HEK293 (cell line): ENCODE measurements around the gene RAB11FIP3.
A peak's percentile ranks its signal among the peaks of the same experiment; 100 is the strongest.

Experiments used
- CTCF ChIA-PET: fragments of 350-600 bp; formaldehyde crosslinking; extraction: SDS; loops from one replicate; lab custom pipeline; 2021; ENCODE audit warnings: antibody characterized with exemption; lab: Yijun Ruan, JAX
- POLR2A ChIA-PET: fragments of 300-600 bp; formaldehyde crosslinking; extraction: SDS; loops from one replicate; lab custom pipeline; 2020; ENCODE audit warnings: antibody characterized with exemption, inconsistent platforms; lab: Yijun Ruan, JAX
- H3K27ac ChIP-seq: fragments of 200-500 bp; sonication (Bioruptor generic); 2 replicates; pipeline ENCODE4 v1.5.1; 2014; ENCODE audit warnings: low read depth, low read length, control low read depth, inconsistent platforms; ENCODE audit errors: extremely low read depth
- H3K36me3 ChIP-seq, 2 experiments: fragments of 200-500 bp in 1 of 2; sonication (Bioruptor generic) in 1 of 2; 1 replicate in 1 of 2; 2 replicates in 1 of 2; pipeline ENCODE4 v1.5.1; 2014 to 2017; ENCODE audit warnings: inconsistent platforms in 2 of 2, low read length in 2 of 2; ENCODE audit not compliant: control insufficient read depth in 2 of 2, insufficient read depth in 1 of 2
- H3K4me1 ChIP-seq: fragments of 200-500 bp; sonication (Bioruptor generic); 2 replicates; pipeline ENCODE4 v1.5.1; 2014; ENCODE audit warnings: mild to moderate bottlenecking, low read length, inconsistent platforms; ENCODE audit not compliant: control insufficient read depth, insufficient read depth
- H3K4me3 ChIP-seq: 2 replicates; pipeline ENCODE4 v1.5.1; 2011; ENCODE audit warnings: low read depth, mild to moderate bottlenecking, control low read depth, low read length, moderate library complexity
- H3K9me3 ChIP-seq: fragments of 200-500 bp; sonication (Bioruptor generic); 2 replicates; pipeline ENCODE4 v1.5.1; 2014; ENCODE audit warnings: low read depth, low read length, inconsistent platforms; ENCODE audit not compliant: control insufficient read depth, insufficient read depth
- HIC1 ChIP-seq: fragments of 450-650 bp; formaldehyde crosslinking; IDR thresholded peaks from 2 replicates; pipeline ENCODE4 v1.5.1; 2016; ENCODE audit warnings: missing biosample characterization, missing genetic modification characterization
- HOXA7 ChIP-seq: sonication (generic); formaldehyde crosslinking; IDR thresholded peaks from 2 replicates; pipeline ENCODE4 v1.8.1; 2022; ENCODE audit warnings: missing genetic modification reagents, borderline replicate concordance
- IKZF3 ChIP-seq: fragments of 450-650 bp; IDR thresholded peaks from 2 replicates; pipeline ENCODE4 v1.5.0; 2018; ENCODE audit warnings: missing biosample characterization, mild to moderate bottlenecking, missing genetic modification characterization, moderate library complexity
- PRDM2 ChIP-seq: fragments of 450-650 bp; formaldehyde crosslinking; IDR thresholded peaks from 2 replicates; pipeline ENCODE4 v1.5.1; 2016; ENCODE audit warnings: missing biosample characterization, missing genetic modification characterization, borderline replicate concordance
- RBAK ChIP-seq: fragments of 450-650 bp; formaldehyde crosslinking; IDR thresholded peaks from 2 replicates; pipeline ENCODE4 v1.5.1; 2016; ENCODE audit warnings: missing biosample characterization, missing genetic modification characterization
- YY2 ChIP-seq: fragments of 450-650 bp; formaldehyde crosslinking; IDR thresholded peaks from 2 replicates; pipeline ENCODE4 v1.5.1; 2016; ENCODE audit warnings: missing biosample characterization, missing genetic modification characterization
- ZBTB44 ChIP-seq: fragments of 450-650 bp; IDR thresholded peaks from 2 replicates; pipeline ENCODE4 v1.5.1; 2018; ENCODE audit warnings: missing biosample characterization, mild to moderate bottlenecking, missing genetic modification characterization
- ZFHX2 ChIP-seq: fragments of 450-650 bp; formaldehyde crosslinking; conservative IDR thresholded peaks from 2 replicates; pipeline ENCODE4 v1.5.1; 2016; ENCODE audit warnings: missing biosample characterization, missing genetic modification characterization
- ZNF16 ChIP-seq: fragments of 450-650 bp; formaldehyde crosslinking; IDR thresholded peaks from 2 replicates; pipeline ENCODE4 v1.5.1; 2016; ENCODE audit warnings: low read depth, missing biosample characterization, missing genetic modification characterization
- ZNF223 ChIP-seq: fragments of 450-650 bp; formaldehyde crosslinking; IDR thresholded peaks from 2 replicates; pipeline ENCODE4 v1.5.1; 2016; ENCODE audit warnings: missing biosample characterization, missing genetic modification characterization
- ZNF23 ChIP-seq: fragments of 450-650 bp; formaldehyde crosslinking; IDR thresholded peaks from 2 replicates; pipeline ENCODE4 v1.5.1; 2016; ENCODE audit warnings: missing biosample characterization, missing genetic modification characterization, borderline replicate concordance
- ZNF362 ChIP-seq: fragments of 450-650 bp; formaldehyde crosslinking; IDR thresholded peaks from 2 replicates; pipeline ENCODE4 v1.5.1; 2016; ENCODE audit warnings: missing biosample characterization, missing genetic modification characterization
- ZNF394 ChIP-seq: fragments of 450-650 bp; formaldehyde crosslinking; IDR thresholded peaks from 2 replicates; pipeline ENCODE4 v1.5.1; 2016; ENCODE audit warnings: missing biosample characterization, missing genetic modification characterization, mild to moderate bottlenecking, moderate library complexity, borderline replicate concordance
- ZNF426 ChIP-seq: fragments of 450-650 bp; formaldehyde crosslinking; IDR thresholded peaks from 2 replicates; pipeline ENCODE4 v1.5.1; 2017; ENCODE audit warnings: missing biosample characterization, missing genetic modification characterization, mild to moderate bottlenecking, inconsistent platforms, moderate library complexity
- ZNF514 ChIP-seq: fragments of 450-650 bp; formaldehyde crosslinking; IDR thresholded peaks from 2 replicates; pipeline ENCODE4 v1.5.1; 2016; ENCODE audit warnings: missing biosample characterization, missing genetic modification characterization
- ZNF544 ChIP-seq: fragments of 450-650 bp; formaldehyde crosslinking; IDR thresholded peaks from 2 replicates; pipeline ENCODE4 v1.5.0; 2017; ENCODE audit warnings: missing biosample characterization, missing genetic modification characterization
- ZNF654 ChIP-seq: fragments of 450-650 bp; formaldehyde crosslinking; IDR thresholded peaks from 2 replicates; pipeline ENCODE4 v1.5.1; 2016; ENCODE audit warnings: low read depth, missing biosample characterization, missing genetic modification characterization
- ZNF701 ChIP-seq: fragments of 450-650 bp; formaldehyde crosslinking; IDR thresholded peaks from 2 replicates; pipeline ENCODE4 v1.5.1; 2016; ENCODE audit warnings: missing biosample characterization, missing genetic modification characterization
- ZNF76 ChIP-seq: fragments of 450-650 bp; formaldehyde crosslinking; IDR thresholded peaks from 2 replicates; pipeline ENCODE4; 2016; ENCODE audit warnings: low read depth, missing biosample characterization, missing genetic modification characterization, borderline replicate concordance
- ZNF768 ChIP-seq: fragments of 450-650 bp; formaldehyde crosslinking; IDR thresholded peaks from 2 replicates; pipeline ENCODE4 v1.5.1; 2018; ENCODE audit warnings: missing biosample characterization, mild to moderate bottlenecking, missing genetic modification characterization
- ZXDB ChIP-seq: fragments of 450-650 bp; formaldehyde crosslinking; IDR thresholded peaks from 2 replicates; pipeline ENCODE4 v1.5.1; 2016; ENCODE audit warnings: missing biosample characterization, missing genetic modification characterization

The RAB11FIP3 gene

GRCh38 chr16:383326-384051 lies 42.0 kb upstream of the RAB11FIP3 start:
- ChIA-PET CTCF (interaction anchor here (0.8 to 1.0 kb wide), 2 partner anchors 12 to 277 kb away, joined by 3 to 4 read pairs; no protein-coding TSS in a partner anchor), POLR2A (interaction anchor here (0.7 to 2.9 kb wide), 2 partner anchors 13 to 66 kb away, joined by 3 to 10 read pairs; partner anchors contain the start of gene MRPL28)
- Histone ChIP-seq H3K27ac (no peak overlapping the region), H3K4me3 (no peak overlapping the region), H3K36me3 (no peaks in the 10 kb centered on the region), H3K4me1 (no peaks in the 10 kb centered on the region), H3K9me3 (no peaks in the 10 kb centered on the region)
- TF ChIP-seq ZNF514 (tag by site-specific recombination), result no peak
- TF ChIP-seq ZFHX2 (tag by site-specific recombination), result peak; percentile 28; the same call in 1 of the 2 replicates
- TF ChIP-seq IKZF3 (tag by site-specific recombination), result 0 out of 2 replicates have a peak, but pooled peaks have one; percentile 7
- TF ChIP-seq ZNF544 (tag by site-specific recombination), result no peak
- TF ChIP-seq ZNF16 (tag by site-specific recombination), result no peak

- H3K36me3 ChIP-seq, result no peaks in the 10 kb centered on the region
- H3K27ac ChIP-seq, result no peak overlapping the region
- no peak overlapping the region for H3K4me3 ChIP-seq
- CTCF ChIA-PET, result interaction anchor here (0.6 to 0.7 kb wide), 2 partner anchors 106 to 114 kb away, joined by 4 read pairs; no protein-coding TSS in a partner anchor
- H3K4me1 ChIP-seq, result no peaks in the 10 kb centered on the region
- H3K9me3 ChIP-seq, result no peaks in the 10 kb centered on the region
- POLR2A ChIA-PET, result interaction anchor here (0.8 to 1.4 kb wide), 2 partner anchors 15 to 289 kb away, joined by 3 to 4 read pairs; partner anchors contain the start of gene DECR2
- no peak for TF ChIP-seq HIC1 (tag by site-specific recombination)
- no peak for TF ChIP-seq ZNF426 (tag by site-specific recombination)
- TF ChIP-seq HOXA7 (CRISPR knock-in tag), result no peak
- TF ChIP-seq ZNF223 (tag by site-specific recombination), result no peak
- TF ChIP-seq PRDM2 (tag by site-specific recombination), result no peak
- TF ChIP-seq ZXDB (tag by site-specific recombination), result no peak
- peak; percentile 37; the same call in 1 of the 2 replicates for TF ChIP-seq ZNF654 (tag by site-specific recombination)
- no peak for TF ChIP-seq ZNF76
- no peak for TF ChIP-seq ZNF394 (tag by site-specific recombination)
- peak; percentile 65; the same call in 1 of the 2 replicates for TF ChIP-seq ZNF362 (tag by site-specific recombination)
- TF ChIP-seq ZNF768, result no peak
- TF ChIP-seq RBAK (tag by site-specific recombination), result no peak
- no peak for TF ChIP-seq ZNF701
- no peak for TF ChIP-seq YY2 (tag by site-specific recombination)
- TF ChIP-seq ZNF23 (tag by site-specific recombination), result no peak
- no peak for TF ChIP-seq ZBTB44 (tag by site-specific recombination)
Observed at GRCh38 chr16:386641-387156, 38.8 kb upstream of the RAB11FIP3 start.
